Kasumi-1 (cell line): ENCODE data around the gene ADGRB3.
"Not testable (repeated sequence)": the region's sequence is repeated elsewhere in the genome, so short reads cannot be mapped to it uniquely, and the experiment has no call there.

Experiments used
- DNase-seq, 2 experiments: peaks; one replicate each; lab custom pipeline; 2025; lab: John Stamatoyannopoulos, UW

Gene ADGRB3

GRCh38 chr6:68649669-68650068, 14.6 kb downstream of the ADGRB3 start:
- DNase-seq, result no peak

GRCh38 chr6:68650142-68650541, 15.1 kb downstream of the ADGRB3 start:
- no peak for DNase-seq

GRCh38 chr6:68651011-68651985, 16.2 kb downstream of the ADGRB3 start:
- no peak for DNase-seq

- DNase-seq, result no peak
Measured at GRCh38 chr6:68652117-68652536, 17.0 kb downstream of the ADGRB3 start.

- no peak for DNase-seq
Measured at GRCh38 chr6:68653074-68653705, 18.1 kb downstream of the ADGRB3 start.

DNA sequence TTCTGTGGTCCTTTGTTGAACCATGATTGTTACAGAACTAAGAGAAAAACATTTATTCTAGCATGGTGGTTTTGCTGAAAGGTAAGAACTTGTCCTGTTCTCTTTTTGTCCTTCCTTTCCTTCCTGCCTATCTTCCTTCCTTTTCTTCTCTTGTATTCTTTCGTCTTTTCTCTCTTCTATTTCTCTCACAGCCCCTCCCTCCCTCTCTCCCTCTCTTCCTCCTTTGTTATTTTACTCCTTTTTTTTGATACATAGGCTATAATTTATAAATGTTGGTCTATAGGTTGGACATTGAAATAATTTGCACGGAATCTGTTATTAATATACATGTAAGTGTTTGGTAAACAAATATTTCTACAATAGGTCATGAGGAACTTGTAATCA, 18.6 kb downstream of the ADGRB3 start:
- DNase-seq, result no peak

GRCh38 chr6:68654134-68654533, 19.1 kb downstream of the ADGRB3 start:
- no peak for DNase-seq

- no peak for DNase-seq
Measured at GRCh38 chr6:68655028-68655427, 19.9 kb downstream of the ADGRB3 start.

DNA sequence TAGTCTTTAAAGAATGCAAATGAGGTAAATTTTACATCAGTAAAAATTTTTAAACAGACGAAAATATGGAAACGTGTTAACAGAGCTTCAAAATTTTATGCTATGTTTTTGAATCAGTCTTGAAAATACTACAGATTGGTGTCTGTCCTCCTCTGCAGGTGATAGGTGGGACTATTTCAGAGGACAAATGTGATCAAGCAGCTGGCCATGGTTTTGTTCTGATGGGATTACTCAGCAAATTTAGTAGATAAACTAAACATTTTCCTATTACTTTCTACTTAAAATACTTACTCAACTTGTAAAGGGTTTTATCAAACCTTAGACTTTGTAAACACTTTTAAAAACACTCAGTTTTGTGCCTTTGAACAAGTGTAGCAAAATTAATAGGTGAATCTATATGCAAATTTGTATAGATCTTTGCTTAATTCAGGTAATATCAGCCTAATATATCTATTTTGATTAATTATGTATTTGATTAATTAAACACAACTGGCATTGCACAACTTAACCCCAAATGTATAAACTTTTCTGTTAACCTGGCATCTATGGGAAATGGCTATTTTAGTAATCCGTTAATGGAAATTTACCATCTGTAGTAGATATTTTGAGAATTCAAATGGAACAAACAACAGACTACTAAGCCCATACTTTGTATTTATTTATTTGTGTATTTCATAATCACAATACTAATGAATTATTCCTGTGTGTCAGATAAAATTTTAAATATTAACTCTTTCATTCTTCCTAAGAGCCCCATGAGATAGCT, 22.5 kb downstream of the ADGRB3 start:
- no peak for DNase-seq

- DNase-seq, result no peak
Measured at GRCh38 chr6:68658338-68658737, 23.3 kb downstream of the ADGRB3 start.

DNA sequence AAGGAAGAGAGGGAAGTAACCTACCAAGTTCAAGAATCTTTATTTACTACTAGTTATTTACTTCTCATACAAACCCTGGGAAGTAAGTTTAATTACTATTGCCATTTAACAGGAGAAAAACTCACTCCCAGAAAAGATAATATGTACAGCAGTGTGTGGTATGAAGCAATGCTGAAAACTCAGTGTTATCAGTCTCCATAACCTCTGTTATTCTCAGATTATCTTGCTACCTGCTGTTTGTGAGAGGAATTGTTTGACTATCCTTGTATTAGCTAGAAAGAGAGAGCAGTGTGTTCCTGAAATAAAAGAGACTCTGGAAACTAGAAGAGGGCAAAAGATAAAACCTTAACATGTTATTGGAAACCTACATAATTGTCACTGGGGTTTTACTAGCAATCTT, 38.2 kb downstream of the ADGRB3 start:
- DNase-seq, result no peak

- no peak for DNase-seq
Measured at GRCh38 chr6:68675548-68675947, 40.5 kb downstream of the ADGRB3 start.

DNA sequence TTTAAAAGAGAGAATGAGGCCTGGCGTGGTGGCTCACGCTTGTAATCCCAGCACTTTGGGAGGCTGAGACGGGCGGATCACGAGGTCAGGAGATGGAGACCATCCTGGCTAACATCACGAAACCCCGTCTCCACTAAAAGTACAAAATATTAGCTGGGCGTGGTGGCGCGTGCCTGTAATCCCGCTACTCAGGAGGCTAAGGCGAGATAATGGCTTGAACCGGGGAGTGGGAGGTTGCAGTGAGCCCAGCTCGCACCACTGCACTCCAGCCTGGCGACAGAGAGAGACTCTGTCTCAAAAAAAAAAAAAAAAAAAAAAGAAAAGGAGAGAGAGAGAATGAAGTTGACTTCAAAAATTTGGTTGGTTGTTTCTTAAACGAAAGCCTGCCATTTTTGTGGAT, 41.0 kb downstream of the ADGRB3 start:
- DNase-seq, result not testable (repeated sequence)

DNA sequence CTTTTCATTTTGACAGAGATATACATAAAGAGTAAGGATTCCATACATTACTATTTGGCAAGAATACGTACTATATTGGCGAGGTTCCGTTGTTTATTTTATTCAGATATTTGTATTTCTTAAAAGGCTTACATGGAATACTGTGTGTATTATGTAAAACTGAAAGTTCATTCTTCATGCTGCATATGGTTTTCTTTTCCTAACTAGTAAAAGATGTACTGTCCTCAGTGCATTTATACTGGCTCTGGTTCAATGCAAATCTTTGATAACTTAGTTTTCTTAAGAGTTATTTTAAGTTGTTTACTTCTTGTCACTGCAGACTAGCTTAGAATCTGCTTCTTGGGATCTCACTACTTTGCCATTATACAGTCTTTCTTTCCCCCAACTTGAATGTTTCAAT, 42.0 kb downstream of the ADGRB3 start:
- DNase-seq, result no peak

DNA sequence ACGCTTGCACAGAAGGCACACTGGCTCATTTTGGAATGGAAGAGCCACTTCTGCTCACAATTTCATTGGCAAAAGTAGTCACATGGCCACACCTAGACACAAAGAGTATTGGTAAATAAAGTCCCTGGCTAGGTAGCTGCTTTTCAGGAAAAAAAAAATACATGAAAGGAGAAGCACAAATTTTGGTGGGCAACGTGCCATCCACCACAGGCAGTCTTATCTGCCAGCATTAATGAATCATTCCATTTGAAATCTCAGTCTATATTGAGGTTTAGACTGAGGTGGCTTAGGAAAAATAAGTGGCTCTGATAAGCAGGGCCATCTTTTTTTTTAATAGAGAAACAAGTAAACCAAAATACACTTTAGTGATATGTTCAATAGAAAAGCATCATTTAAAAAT, 44.3 kb downstream of the ADGRB3 start:
- no peak for DNase-seq

GRCh38 chr6:68680264-68680663, 45.2 kb downstream of the ADGRB3 start:
- DNase-seq, result no peak

- no peak for DNase-seq
Measured at GRCh38 chr6:68689910-68690309, 54.8 kb downstream of the ADGRB3 start.

DNA sequence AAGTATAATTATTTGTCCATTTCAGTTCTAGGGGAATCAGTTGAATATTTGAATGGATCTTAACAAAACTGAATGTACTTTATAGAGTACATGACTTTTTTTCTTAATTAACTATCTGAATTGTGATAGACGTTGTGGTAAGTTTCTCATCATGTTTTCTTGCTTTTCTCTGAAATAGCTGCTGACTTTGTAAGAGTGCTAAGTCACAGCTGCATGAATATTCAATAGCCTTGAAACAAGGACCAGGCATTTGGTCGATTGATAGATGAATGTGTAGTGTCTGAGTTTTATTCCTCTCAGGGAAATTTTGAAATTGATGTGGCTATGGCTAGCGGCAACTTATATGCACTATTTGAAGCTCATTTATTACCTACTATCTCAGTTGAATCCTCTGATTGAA, 56.0 kb downstream of the ADGRB3 start:
- DNase-seq, result no peak

DNA sequence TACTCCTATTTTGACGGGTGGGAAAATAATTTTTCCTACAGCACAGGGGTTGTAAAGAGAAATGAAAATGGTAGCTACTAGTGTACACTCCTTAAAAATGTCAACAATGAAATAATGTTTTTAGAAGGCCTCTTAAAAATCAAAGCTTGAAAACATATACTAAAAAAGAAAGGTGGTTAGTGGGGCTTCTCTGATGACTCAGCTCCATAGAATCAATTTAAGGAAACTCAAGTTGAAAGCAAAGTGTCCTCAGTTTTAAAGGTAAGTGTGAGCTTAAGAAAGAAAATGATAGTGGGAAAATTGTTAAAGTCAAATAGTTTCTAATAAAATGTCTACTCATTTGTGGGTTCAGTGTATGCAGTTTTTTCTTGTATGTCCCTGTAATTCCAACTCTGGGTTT, 58.2 kb downstream of the ADGRB3 start:
- no peak for DNase-seq

GRCh38 chr6:68695403-68695802, 60.3 kb downstream of the ADGRB3 start:
- no peak for DNase-seq

GRCh38 chr6:68695838-68696237, 60.8 kb downstream of the ADGRB3 start:
- no peak for DNase-seq

GRCh38 chr6:68697394-68697793, 62.3 kb downstream of the ADGRB3 start:
- no peak for DNase-seq

GRCh38 chr6:68701159-68701558, 66.1 kb downstream of the ADGRB3 start:
- DNase-seq, result no peak
